ENCODE measurements around the gene RALGAPB.

Gene RALGAPB

GRCh38 chr20:38551056-38551626 is 78.5 kb downstream of the RALGAPB start:
- DNase-seq: no peak

DNA sequence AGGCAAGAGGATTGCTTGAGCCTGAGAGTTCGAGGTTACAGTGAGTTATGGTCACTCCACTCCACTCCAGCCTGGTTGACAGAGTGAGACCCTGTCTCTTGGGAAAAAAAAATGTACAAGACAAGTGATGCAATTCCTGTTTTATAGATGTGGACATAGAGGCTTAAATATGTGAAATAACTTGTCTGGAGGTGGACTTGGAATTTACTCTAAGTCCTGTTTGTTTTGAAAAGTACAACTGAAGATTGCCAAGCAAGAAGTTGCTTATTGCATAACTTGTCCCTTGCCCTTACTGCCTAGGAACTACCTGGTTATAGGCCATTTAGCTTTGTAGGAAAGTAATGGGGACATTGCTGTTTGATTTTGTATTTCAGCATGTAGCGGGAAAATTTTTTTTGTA is 82.3 kb downstream of the RALGAPB start:
- DNase-seq: no peak

- no peak for DNase-seq
Observed at GRCh38 chr20:38555395-38555794, 82.8 kb downstream of the RALGAPB start.

GRCh38 chr20:38557174-38557573 is 84.5 kb downstream of the RALGAPB start:
- DNase-seq: no peak

DNA sequence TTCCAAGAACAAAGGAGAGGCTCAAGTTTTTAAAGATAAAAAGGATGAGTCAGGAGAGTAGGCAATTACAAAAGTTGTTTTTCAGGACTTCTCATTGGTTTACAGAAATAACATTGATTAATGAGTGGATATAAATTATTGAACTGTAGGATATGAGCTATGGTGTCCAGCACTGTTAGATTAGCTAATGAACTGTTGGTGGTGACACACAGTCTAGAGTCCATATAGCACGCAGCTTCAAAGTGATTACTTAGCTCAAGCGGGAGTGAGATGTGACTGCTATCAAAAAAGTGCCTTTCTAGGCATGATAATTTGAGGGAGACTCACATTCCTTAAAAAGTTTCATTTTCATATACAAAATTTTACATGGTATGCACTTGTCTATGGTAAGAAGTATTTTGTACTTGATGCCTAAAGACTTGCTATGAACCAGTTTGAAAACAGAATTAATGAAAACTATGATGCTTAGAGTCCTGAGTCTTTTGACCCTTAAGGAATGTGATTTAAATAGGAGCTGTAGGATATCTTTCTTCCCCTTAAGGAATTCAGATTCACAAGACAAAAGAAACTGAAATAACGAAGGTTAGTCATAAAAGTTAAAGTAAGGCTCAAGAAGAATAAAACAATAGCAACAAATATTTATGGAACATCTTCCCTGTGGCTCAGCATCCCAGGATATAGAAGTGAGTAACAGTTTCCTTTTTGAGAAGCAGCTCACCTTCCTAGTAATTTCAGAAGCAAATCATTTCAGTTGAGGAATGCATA is 86.1 kb downstream of the RALGAPB start:
- no peak for DNase-seq

DNA sequence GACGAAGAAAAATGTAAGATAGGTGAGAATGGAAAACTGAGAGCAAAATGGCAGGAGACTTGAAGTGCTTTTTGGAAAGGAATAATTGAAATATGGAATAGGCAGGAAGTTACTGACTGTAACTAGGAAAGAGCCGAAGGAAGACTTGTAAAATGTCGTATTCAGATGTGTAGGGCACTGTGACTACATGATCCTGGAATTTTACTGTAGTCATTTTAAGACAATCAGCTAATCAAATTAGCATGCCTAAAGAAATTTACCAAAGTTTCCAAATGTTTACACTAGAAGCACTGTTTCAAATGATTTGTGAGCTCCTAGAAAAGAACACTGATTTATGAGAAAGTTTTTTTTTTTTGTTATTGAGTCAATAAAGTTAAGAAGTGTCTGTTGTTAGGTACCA is 87.1 kb downstream of the RALGAPB start:
- no peak for DNase-seq

GRCh38 chr20:38563802-38564431 is 91.3 kb downstream of the RALGAPB start:
- no peak for DNase-seq

- DNase-seq: no peak
Observed at GRCh38 chr20:38564680-38565079, 92.0 kb downstream of the RALGAPB start.

GRCh38 chr20:38566036-38566598 is 93.5 kb downstream of the RALGAPB start:
- no peak for DNase-seq

DNA sequence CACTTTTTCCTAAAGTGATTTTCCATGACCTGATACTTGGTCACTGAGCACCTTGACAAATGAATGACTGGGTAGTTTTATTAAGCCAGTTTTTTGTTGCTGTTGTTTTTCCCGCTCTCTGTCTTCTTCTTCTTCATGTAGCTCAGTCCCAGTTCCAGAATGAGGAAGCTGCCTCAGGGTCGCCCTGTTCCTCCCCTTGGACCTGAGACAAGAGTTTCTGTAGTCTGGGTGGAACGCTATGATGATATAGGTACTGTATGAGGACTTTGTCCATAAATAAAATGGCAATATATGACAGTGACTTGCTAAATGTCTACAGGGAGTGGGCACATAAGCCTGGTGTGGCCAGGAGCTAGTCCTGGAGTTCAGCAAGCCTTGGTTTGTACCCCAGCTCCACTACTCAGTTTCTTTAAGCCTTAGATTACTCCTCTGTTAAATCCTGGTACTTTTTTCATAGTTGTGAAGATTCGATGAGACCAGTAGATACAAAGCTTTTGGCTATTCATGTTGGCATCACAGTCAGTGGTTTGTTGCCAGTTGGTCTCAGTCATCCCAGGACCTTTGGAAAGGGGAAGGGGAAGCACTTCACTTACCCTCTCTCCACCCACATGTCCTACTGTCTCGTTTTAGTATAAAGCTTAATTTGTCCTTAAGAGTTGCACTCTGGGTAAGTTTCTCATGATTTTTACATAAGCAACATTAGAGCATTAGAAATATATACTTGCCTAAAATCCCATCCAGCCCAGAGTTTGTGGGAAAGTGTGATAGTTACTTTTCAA is 97.3 kb downstream of the RALGAPB start:
- DNase-seq: no peak

GRCh38 chr20:38573413-38573812 is 100.8 kb downstream of the RALGAPB start:
- DNase-seq: no peak

- no peak for DNase-seq
Observed at GRCh38 chr20:38579219-38579910, 106.7 kb downstream of the RALGAPB start.

DNA sequence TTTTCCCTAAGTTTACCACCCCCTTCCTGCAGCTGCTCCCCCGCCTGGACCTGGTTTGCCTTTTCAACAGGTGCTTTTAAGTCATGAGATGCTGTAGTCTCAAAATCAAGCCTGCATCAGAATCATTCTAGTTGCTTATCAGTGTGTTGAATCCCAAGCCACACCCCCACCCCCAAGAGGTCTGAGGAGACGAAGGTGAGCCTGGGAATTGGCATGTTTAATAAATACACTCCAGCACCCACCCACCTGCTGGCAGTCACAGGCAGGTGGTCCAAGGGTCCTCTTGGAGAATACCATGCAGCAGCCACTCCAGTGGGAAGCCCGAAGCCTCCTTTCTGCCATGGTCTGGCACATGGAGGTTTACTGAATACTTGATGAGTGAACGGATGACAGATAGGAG is 107.3 kb downstream of the RALGAPB start:
- no peak for DNase-seq

DNA sequence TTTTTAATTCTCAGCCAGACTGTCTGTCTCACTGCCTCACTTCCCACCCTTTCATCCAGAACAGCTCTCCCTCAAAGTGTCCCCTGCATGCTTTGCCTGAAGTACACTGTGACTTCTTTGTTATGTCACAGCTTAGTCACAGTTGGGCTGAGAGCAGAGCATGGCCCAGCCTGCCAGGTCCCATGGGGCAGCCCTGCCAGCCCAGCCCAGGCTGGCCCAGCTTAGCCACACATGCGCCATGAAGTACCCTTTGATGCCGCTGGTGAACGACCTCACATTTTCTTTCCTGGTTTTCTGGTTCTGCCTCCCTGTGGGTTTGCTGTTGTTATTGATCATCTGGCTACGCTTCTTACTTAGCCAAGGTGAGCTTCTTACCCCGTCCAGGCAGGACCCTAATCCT is 108.4 kb downstream of the RALGAPB start, which contains the start of gene ADIG:
Gene ADIG, plus strand, starts transcription at position 185 of the 400 bp plus-strand sequence. Its CDS starts 54 bp downstream, at position 239.
- DNase-seq: no peak

DNA sequence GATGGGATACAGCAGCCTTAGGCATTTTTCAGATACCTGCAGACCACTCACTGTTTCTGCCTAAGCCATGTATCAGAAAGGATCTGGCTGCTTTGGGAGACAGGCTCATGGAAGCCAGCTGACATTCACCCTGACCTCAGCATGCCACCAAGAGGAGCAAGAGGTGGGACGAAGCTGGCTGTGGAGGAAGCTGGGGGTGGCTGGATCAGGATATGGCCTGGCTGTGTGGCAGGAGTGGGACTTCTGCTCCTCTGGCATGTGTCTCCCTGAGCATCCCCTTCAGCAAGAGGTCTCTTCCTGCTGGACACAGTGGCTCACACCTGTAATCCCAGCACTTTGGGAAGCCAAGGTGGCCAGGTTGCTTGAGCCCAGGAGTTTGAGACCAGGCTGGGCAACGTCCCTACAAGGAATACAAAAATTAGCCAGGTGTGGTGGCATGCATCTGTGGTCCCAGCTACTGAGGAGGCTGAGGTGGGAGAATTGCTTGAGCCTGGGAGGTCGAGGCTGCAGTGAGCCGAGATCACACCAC is 109.3 kb downstream of the RALGAPB start:
- DNase-seq: no peak

DNA sequence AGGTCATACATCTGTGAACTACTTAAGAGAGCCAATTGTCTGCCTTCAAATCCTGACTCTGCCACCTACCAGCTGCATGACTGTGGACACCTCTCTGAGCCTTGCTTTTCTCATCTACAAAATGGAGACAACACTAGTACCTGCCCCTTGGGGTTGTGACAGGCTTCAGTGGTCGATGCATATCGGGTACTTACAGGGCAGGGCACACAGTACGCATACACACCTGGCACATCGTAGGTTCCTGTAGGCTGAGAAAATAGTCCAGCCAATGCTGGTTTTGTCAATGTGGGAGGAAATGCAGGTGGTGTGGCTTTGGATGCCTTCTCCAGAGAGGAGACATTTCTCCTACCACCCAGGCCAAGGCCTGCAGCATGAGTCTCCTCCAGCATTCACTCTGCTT is 110.7 kb downstream of the RALGAPB start:
- no peak for DNase-seq

GRCh38 chr20:38584099-38584763 is 111.6 kb downstream of the RALGAPB start:
- no peak for DNase-seq

- DNase-seq: no peak
Observed at GRCh38 chr20:38585404-38586180, 112.9 kb downstream of the RALGAPB start.

- DNase-seq: no peak
Observed at GRCh38 chr20:38586181-38586525, 113.5 kb downstream of the RALGAPB start.

- no peak for DNase-seq
Observed at GRCh38 chr20:38588303-38588702, 115.7 kb downstream of the RALGAPB start.

DNA sequence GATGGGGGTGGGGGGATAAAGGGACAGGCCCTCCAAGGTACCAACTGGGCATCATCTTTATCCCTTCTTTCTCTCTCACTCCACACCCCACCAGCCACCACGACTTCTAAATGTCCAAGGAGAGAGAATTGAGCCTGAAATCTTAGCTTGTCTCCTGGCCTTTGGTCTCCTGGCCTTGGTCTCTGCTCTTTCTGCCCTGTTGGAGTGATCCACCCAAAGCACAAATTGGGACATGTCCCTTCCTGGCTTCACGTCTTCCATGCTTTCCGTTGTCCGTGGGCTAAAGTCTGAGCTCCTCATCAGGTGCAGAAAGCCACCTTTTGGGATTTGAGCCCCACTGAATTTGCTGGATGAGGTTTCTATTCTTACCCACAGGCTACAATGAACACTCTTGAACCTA is 116.7 kb downstream of the RALGAPB start:
- no peak for DNase-seq
